HEK293 (cell line): ENCODE measurements around the gene ATAT1.

ENCODE experiments used
- CTCF ChIA-PET: fragments of 350-600 bp; formaldehyde crosslinking; extraction: SDS; loops from one replicate; lab custom pipeline; 2021; ENCODE audit warnings: antibody characterized with exemption; lab: Yijun Ruan, JAX
- POLR2A ChIA-PET: fragments of 300-600 bp; formaldehyde crosslinking; extraction: SDS; loops from one replicate; lab custom pipeline; 2020; ENCODE audit warnings: antibody characterized with exemption, inconsistent platforms; lab: Yijun Ruan, JAX
- H3K27ac ChIP-seq: fragments of 200-500 bp; sonication (Bioruptor generic); 2 replicates; pipeline ENCODE4 v1.5.1; 2014; ENCODE audit warnings: low read depth, low read length, control low read depth, inconsistent platforms; ENCODE audit errors: extremely low read depth
- H3K36me3 ChIP-seq, 2 experiments: fragments of 200-500 bp in 1 of 2; sonication (Bioruptor generic) in 1 of 2; 1 replicate in 1 of 2; 2 replicates in 1 of 2; pipeline ENCODE4 v1.5.1; 2014 to 2017; ENCODE audit warnings: inconsistent platforms in 2 of 2, low read length in 2 of 2; ENCODE audit not compliant: control insufficient read depth in 2 of 2, insufficient read depth in 1 of 2
- H3K4me1 ChIP-seq: fragments of 200-500 bp; sonication (Bioruptor generic); 2 replicates; pipeline ENCODE4 v1.5.1; 2014; ENCODE audit warnings: mild to moderate bottlenecking, low read length, inconsistent platforms; ENCODE audit not compliant: control insufficient read depth, insufficient read depth
- H3K4me3 ChIP-seq: 2 replicates; pipeline ENCODE4 v1.5.1; 2011; ENCODE audit warnings: low read depth, mild to moderate bottlenecking, control low read depth, low read length, moderate library complexity
- H3K9me3 ChIP-seq: fragments of 200-500 bp; sonication (Bioruptor generic); 2 replicates; pipeline ENCODE4 v1.5.1; 2014; ENCODE audit warnings: low read depth, low read length, inconsistent platforms; ENCODE audit not compliant: control insufficient read depth, insufficient read depth
- HIC1 ChIP-seq: fragments of 450-650 bp; formaldehyde crosslinking; IDR thresholded peaks from 2 replicates; pipeline ENCODE4 v1.5.1; 2016; ENCODE audit warnings: missing biosample characterization, missing genetic modification characterization
- INSM2 ChIP-seq: fragments of 450-650 bp; formaldehyde crosslinking; IDR thresholded peaks from 2 replicates; pipeline ENCODE4 v1.5.1; 2016; ENCODE audit warnings: missing biosample characterization, missing genetic modification characterization
- KLF17 ChIP-seq: fragments of 450-650 bp; formaldehyde crosslinking; IDR thresholded peaks from 2 replicates; pipeline ENCODE4 v1.5.1; 2016; ENCODE audit warnings: missing biosample characterization, missing genetic modification characterization
- OVOL3 ChIP-seq: fragments of 450-650 bp; formaldehyde crosslinking; IDR thresholded peaks from 2 replicates; pipeline ENCODE4 v1.5.1; 2016; ENCODE audit warnings: missing biosample characterization, missing genetic modification characterization
- SP2 ChIP-seq: fragments of 450-650 bp; formaldehyde crosslinking; IDR thresholded peaks from 2 replicates; pipeline ENCODE4 v1.5.1; 2016; ENCODE audit warnings: missing biosample characterization, missing genetic modification characterization
- TCF7L2 ChIP-seq: IDR thresholded peaks from 2 replicates; pipeline ENCODE4 v1.6.1; 2011; ENCODE audit warnings: low read depth, mild to moderate bottlenecking, inconsistent platforms, low read length, moderate library complexity, borderline replicate concordance
- YY1 ChIP-seq: fragments of 450-650 bp; formaldehyde crosslinking; IDR thresholded peaks from 2 replicates; pipeline ENCODE4 v1.5.1; 2018; ENCODE audit warnings: missing biosample characterization, missing genetic modification characterization
- ZBTB44 ChIP-seq: fragments of 450-650 bp; IDR thresholded peaks from 2 replicates; pipeline ENCODE4 v1.5.1; 2018; ENCODE audit warnings: missing biosample characterization, mild to moderate bottlenecking, missing genetic modification characterization
- ZNF133 ChIP-seq: fragments of 450-650 bp; formaldehyde crosslinking; IDR thresholded peaks from 2 replicates; pipeline ENCODE4 v1.5.1; 2016; ENCODE audit warnings: missing biosample characterization, missing genetic modification characterization
- ZNF16 ChIP-seq: fragments of 450-650 bp; formaldehyde crosslinking; IDR thresholded peaks from 2 replicates; pipeline ENCODE4 v1.5.1; 2016; ENCODE audit warnings: low read depth, missing biosample characterization, missing genetic modification characterization
- ZNF169 ChIP-seq: fragments of 450-650 bp; formaldehyde crosslinking; IDR thresholded peaks from 2 replicates; pipeline ENCODE4 v1.5.1; 2016; ENCODE audit warnings: missing biosample characterization, missing genetic modification characterization
- ZNF18 ChIP-seq: fragments of 450-650 bp; formaldehyde crosslinking; IDR thresholded peaks from 2 replicates; pipeline ENCODE4 v1.5.1; 2016; ENCODE audit warnings: missing biosample characterization, missing genetic modification characterization
- ZNF184 ChIP-seq: fragments of 450-650 bp; IDR thresholded peaks from 2 replicates; pipeline ENCODE4 v1.5.1; 2018; ENCODE audit warnings: missing biosample characterization, mild to moderate bottlenecking, missing genetic modification characterization
- ZNF19 ChIP-seq: fragments of 450-650 bp; formaldehyde crosslinking; IDR thresholded peaks from 2 replicates; pipeline ENCODE4; 2016; ENCODE audit warnings: missing biosample characterization, missing genetic modification characterization, low read depth
- ZNF248 ChIP-seq: fragments of 450-650 bp; formaldehyde crosslinking; IDR thresholded peaks from 2 replicates; pipeline ENCODE4 v1.5.1; 2017; ENCODE audit warnings: missing biosample characterization, missing genetic modification characterization
- ZNF341 ChIP-seq: fragments of 450-650 bp; formaldehyde crosslinking; IDR thresholded peaks from 2 replicates; pipeline ENCODE4; 2016; ENCODE audit warnings: low read depth, missing biosample characterization, missing genetic modification characterization
- ZNF366 ChIP-seq: fragments of 450-650 bp; formaldehyde crosslinking; conservative IDR thresholded peaks from 2 replicates; pipeline ENCODE4 v1.5.1; 2016; ENCODE audit warnings: missing biosample characterization, missing genetic modification characterization
- ZNF394 ChIP-seq: fragments of 450-650 bp; formaldehyde crosslinking; IDR thresholded peaks from 2 replicates; pipeline ENCODE4 v1.5.1; 2016; ENCODE audit warnings: missing biosample characterization, missing genetic modification characterization, mild to moderate bottlenecking, moderate library complexity, borderline replicate concordance
- ZNF433 ChIP-seq: fragments of 450-650 bp; formaldehyde crosslinking; IDR thresholded peaks from 2 replicates; pipeline ENCODE4 v1.5.1; 2016; ENCODE audit warnings: missing biosample characterization, missing genetic modification characterization, low read depth
- ZNF449 ChIP-seq: fragments of 450-650 bp; formaldehyde crosslinking; IDR thresholded peaks from 2 replicates; pipeline ENCODE4 v1.5.1; 2017; ENCODE audit warnings: missing biosample characterization, mild to moderate bottlenecking, missing genetic modification characterization, moderate library complexity
- ZNF585B ChIP-seq: fragments of 450-650 bp; formaldehyde crosslinking; IDR thresholded peaks from 2 replicates; pipeline ENCODE4 v1.5.1; 2016; ENCODE audit warnings: missing biosample characterization, missing genetic modification characterization
- ZNF639 ChIP-seq: fragments of 450-650 bp; formaldehyde crosslinking; IDR thresholded peaks from 2 replicates; pipeline ENCODE4 v1.5.1; 2016; ENCODE audit warnings: missing biosample characterization, missing genetic modification characterization

ATAT1 gene

GRCh38 chr6:30683183-30683979 lies 56.7 kb downstream of the ATAT1 start (continued):
- TF ChIP-seq ZBTB44 (tag by site-specific recombination) (no peak), INSM2 (tag by site-specific recombination) (no peak), TCF7L2 (no peak), ZNF169 (tag by site-specific recombination) (no peak), OVOL3 (no peak), ZNF449 (tag by site-specific recombination) (no peak), ZNF133 (no peak), ZNF639 (tag by site-specific recombination) (no peak), ZNF394 (tag by site-specific recombination) (no peak), ZNF585B (tag by site-specific recombination) (no peak), ZNF18 (tag by site-specific recombination) (no peak), ZNF184 (tag by site-specific recombination) (no peak), YY1 (tag by site-specific recombination) (no peak), ZNF16 (tag by site-specific recombination) (no peak)

GRCh38 chr6:30683980-30684338 lies 57.3 kb downstream of the ATAT1 start:
- ChIA-PET CTCF (interaction anchor here (0.6 to 19.6 kb wide), 5 partner anchors 11 to 201 kb away, joined by 3 to 692 read pairs (median 5); partner anchors contain the start of genes DHX16, MDC1 and TUBB), POLR2A (interaction anchor here (0.8 to 7.6 kb wide), 7 partner anchors 11 to 61 kb away, joined by 3 to 120 read pairs (median 9); partner anchors contain the start of genes DHX16, IER3, MDC1 and TUBB)
- H3K27ac ChIP-seq = peak overlapping the region; percentile 70; the same call in 1 of the 2 replicates
- H3K9me3 ChIP-seq = no peaks in the 10 kb centered on the region
- H3K4me1 ChIP-seq = peaks cover 28% of the 10 kb centered on the region
- H3K36me3 ChIP-seq = peaks cover 0 to 14% of the 10 kb centered on the region in 2 experiments; a peak in 2 of 3 replicates
- peak overlapping the region; percentile 28 for H3K4me3 ChIP-seq
- TF ChIP-seq HIC1 (no peak), ZNF248 (tag by site-specific recombination) (no peak), ZNF639 (tag by site-specific recombination) (no peak), ZNF19 (tag by site-specific recombination) (no peak), ZNF433 (no peak), SP2 (tag by site-specific recombination) (peak; percentile 46), ZNF341 (tag by site-specific recombination) (no peak), KLF17 (tag by site-specific recombination) (peak; percentile 29; the same call in 1 of the 2 replicates), ZNF366 (tag by site-specific recombination) (peak; percentile 57)
